ENCODE measurements around the gene DNAJC5. TPM values are rescaled to one million over a fixed set of nuclear protein-coding genes. Genes with fewer than 3 reads are reported as not detected.

DNAJC5 gene
- total and polyA plus RNA-seq, 9 of the 15 experiments (the other 6 are each of a cell fraction or from before 2014, with no cell fraction given), result 0.95 to 42.8 (median 23.4) TPM

GRCh38 chr20:63846888-63847236, 48.1 kb upstream of the DNAJC5 start (continued):
- TF ChIP-seq TSHZ1 (CRISPR knock-in tag; IDR thresholded peaks at IDR 0.05) (no peak), XRCC5 (IDR thresholded peaks at IDR 0.05; ENCODE audit: low read depth, low read length) (no peak), NFIC (IDR thresholded peaks at IDR 0.05) (peak; percentile 21; the same call in 1 of the 2 replicates), PHB2 (IDR thresholded peaks at IDR 0.05; ENCODE audit: low read depth) (0 out of 2 replicates have a peak, but pooled peaks have one; percentile 67), STAT5A (IDR thresholded peaks at IDR 0.05; ENCODE audit: borderline replicate concordance, low read length) (no peak), SOX6 (IDR thresholded peaks at IDR 0.05) (no peak), ZNF280A (IDR thresholded peaks at IDR 0.05; ENCODE audit: low read depth, partially characterized antibody) (peak; percentile 43), HEY1 (CRISPR knock-in tag; IDR thresholded peaks at IDR 0.05; ENCODE audit: borderline replicate concordance) (no peak), NFRKB (IDR thresholded peaks at IDR 0.05; ENCODE audit: low read depth) (peak; percentile 55; the same call in 1 of the 2 replicates), ZNF77 (CRISPR knock-in tag; IDR thresholded peaks at IDR 0.05) (no peak), NCOA4 (IDR thresholded peaks at IDR 0.05; ENCODE audit: partially characterized antibody) (peak; percentile 80), BCLAF1 (IDR thresholded peaks at IDR 0.05; ENCODE audit: borderline replicate concordance in 1 of 2, control insufficient read depth in 1 of 2, low read depth in 2 of 2, low read length in 1 of 2) (peak in 1 of 2 experiments; percentile 80; a peak in 2 of 4 replicates), NR2C2 (CRISPR knock-in tag; IDR thresholded peaks at IDR 0.05) (no peak), NR2C2 (tag; IDR thresholded peaks at IDR 0.05) (no peak), EHMT2 (IDR thresholded peaks at IDR 0.05) (peak; percentile 81), ZNF140 (CRISPR knock-in tag; IDR thresholded peaks at IDR 0.05) (no peak), MEF2D (tag; conservative IDR thresholded peaks at IDR 0.05; ENCODE audit: low read depth) (peak; percentile 21; the same call in 1 of the 2 replicates), ZBTB12 (CRISPR knock-in tag; IDR thresholded peaks at IDR 0.05) (no peak), MLLT1 (IDR thresholded peaks at IDR 0.05) (peak; percentile 85 to 88)
